SK-N-SH treated with all-trans-retinoic acid at 6 μM for 48 hours (cell line): Measurements from ENCODE around the gene TNFRSF18.

ENCODE experiments used
- ARNTL ChIP-seq: fragments of 450-650 bp; formaldehyde crosslinking; IDR thresholded peaks from 2 replicates; pipeline ENCODE4 v1.5.0; 2020; ENCODE audit warnings: low read depth, mild to moderate bottlenecking, moderate library complexity, borderline replicate concordance
- ESRRG ChIP-seq: fragments of 250-450 bp; sonication (Bioruptor Pico); IDR thresholded peaks from 2 replicates; pipeline ENCODE4 v1.6.1; 2021; ENCODE audit warnings: mild to moderate bottlenecking
- GLIS3 ChIP-seq: fragments of 250-450 bp; sonication (Bioruptor Pico); IDR thresholded peaks from 2 replicates; pipeline ENCODE4 v1.5.0; 2020; ENCODE audit warnings: mild to moderate bottlenecking, moderate library complexity
- OSR1 ChIP-seq: fragments of 250-450 bp; sonication (Bioruptor Pico); IDR thresholded peaks from 2 replicates; pipeline ENCODE4 v1.8.0; 2022; ENCODE audit warnings: moderate library complexity, mild to moderate bottlenecking, inconsistent platforms
- RARB ChIP-seq: fragments of 250-450 bp; sonication (Bioruptor Pico); IDR thresholded peaks from 2 replicates; pipeline ENCODE4 v1.8.0; 2021; ENCODE audit warnings: mild to moderate bottlenecking, moderate library complexity
- ZC3H10 ChIP-seq: fragments of 250-450 bp; sonication (Bioruptor Pico); IDR thresholded peaks from 2 replicates; pipeline ENCODE4 v1.5.1; 2021; ENCODE audit warnings: mild to moderate bottlenecking, moderate library complexity
- ZFP3 ChIP-seq: fragments of 250-450 bp; sonication (Bioruptor Pico); IDR thresholded peaks from 2 replicates; pipeline ENCODE4 v1.5.0; 2020; ENCODE audit warnings: mild to moderate bottlenecking, moderate library complexity
- ZFP30 ChIP-seq: fragments of 450-650 bp; formaldehyde crosslinking; IDR thresholded peaks from 2 replicates; pipeline ENCODE4 v1.5.0; 2022; ENCODE audit warnings: mild to moderate bottlenecking, moderate library complexity
- ZNF8 ChIP-seq: fragments of 450-650 bp; formaldehyde crosslinking; IDR thresholded peaks from 2 replicates; pipeline ENCODE4 v1.5.0; 2020; ENCODE audit warnings: mild to moderate bottlenecking, moderate library complexity
- TF ChIP-seq, protein P1 (sequence below): fragments of 250-450 bp; sonication (Bioruptor Pico); IDR thresholded peaks from 2 replicates; pipeline ENCODE4 v1.5.1; 2020; ENCODE audit warnings: low read depth, mild to moderate bottlenecking, moderate library complexity
- TF ChIP-seq, protein P2 (sequence below): fragments of 250-450 bp; sonication (Bioruptor Pico); IDR thresholded peaks from 2 replicates; pipeline ENCODE4 v1.8.0; 2020; ENCODE audit warnings: mild to moderate bottlenecking, moderate library complexity, borderline replicate concordance
- TF ChIP-seq, protein P3 (sequence below): fragments of 250-450 bp; sonication (Bioruptor Pico); IDR thresholded peaks from 2 replicates; pipeline ENCODE4 v1.8.0; 2021; ENCODE audit warnings: low read depth, mild to moderate bottlenecking, moderate library complexity, borderline replicate concordance

DNA sequence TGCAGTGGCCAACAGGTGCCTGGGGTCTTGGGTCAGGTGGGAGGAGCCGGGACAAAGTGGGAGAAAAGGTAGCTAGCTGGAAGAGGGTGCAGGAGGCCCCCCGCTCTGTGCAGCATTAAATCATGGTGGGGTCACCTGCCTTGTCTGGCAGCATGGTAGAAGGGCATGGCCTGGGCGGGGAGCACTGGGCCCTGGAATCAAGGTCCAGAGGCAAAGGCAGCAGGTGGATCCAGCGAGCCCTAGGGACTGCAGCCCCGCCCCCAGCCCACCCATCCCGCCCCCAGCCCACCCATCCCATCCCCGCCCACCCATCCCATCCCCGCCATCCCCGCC is 49.4 kb downstream of the TNFRSF18 start:
- no peak for TF ChIP-seq ARNTL (CRISPR knock-in tag)
- no peak for TF ChIP-seq OSR1 (CRISPR knock-in tag)
- TF ChIP-seq, protein P1, sequence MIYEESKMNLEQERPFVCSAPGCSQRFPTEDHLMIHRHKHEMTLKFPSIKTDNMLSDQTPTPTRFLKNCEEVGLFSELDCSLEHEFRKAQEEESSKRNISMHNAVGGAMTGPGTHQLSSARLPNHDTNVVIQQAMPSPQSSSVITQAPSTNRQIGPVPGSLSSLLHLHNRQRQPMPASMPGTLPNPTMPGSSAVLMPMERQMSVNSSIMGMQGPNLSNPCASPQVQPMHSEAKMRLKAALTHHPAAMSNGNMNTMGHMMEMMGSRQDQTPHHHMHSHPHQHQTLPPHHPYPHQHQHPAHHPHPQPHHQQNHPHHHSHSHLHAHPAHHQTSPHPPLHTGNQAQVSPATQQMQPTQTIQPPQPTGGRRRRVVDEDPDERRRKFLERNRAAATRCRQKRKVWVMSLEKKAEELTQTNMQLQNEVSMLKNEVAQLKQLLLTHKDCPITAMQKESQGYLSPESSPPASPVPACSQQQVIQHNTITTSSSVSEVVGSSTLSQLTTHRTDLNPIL (CRISPR knock-in tag) = no peak
- TF ChIP-seq ESRRG (CRISPR knock-in tag) = no peak
- no peak for TF ChIP-seq ZFP3 (CRISPR knock-in tag)
- no peak for TF ChIP-seq ZFP30 (CRISPR knock-in tag)
- TF ChIP-seq, protein P2, sequence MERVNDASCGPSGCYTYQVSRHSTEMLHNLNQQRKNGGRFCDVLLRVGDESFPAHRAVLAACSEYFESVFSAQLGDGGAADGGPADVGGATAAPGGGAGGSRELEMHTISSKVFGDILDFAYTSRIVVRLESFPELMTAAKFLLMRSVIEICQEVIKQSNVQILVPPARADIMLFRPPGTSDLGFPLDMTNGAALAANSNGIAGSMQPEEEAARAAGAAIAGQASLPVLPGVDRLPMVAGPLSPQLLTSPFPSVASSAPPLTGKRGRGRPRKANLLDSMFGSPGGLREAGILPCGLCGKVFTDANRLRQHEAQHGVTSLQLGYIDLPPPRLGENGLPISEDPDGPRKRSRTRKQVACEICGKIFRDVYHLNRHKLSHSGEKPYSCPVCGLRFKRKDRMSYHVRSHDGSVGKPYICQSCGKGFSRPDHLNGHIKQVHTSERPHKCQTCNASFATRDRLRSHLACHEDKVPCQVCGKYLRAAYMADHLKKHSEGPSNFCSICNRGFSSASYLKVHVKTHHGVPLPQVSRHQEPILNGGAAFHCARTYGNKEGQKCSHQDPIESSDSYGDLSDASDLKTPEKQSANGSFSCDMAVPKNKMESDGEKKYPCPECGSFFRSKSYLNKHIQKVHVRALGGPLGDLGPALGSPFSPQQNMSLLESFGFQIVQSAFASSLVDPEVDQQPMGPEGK = no peak
- TF ChIP-seq ZC3H10 = no peak
- TF ChIP-seq, protein P3, sequence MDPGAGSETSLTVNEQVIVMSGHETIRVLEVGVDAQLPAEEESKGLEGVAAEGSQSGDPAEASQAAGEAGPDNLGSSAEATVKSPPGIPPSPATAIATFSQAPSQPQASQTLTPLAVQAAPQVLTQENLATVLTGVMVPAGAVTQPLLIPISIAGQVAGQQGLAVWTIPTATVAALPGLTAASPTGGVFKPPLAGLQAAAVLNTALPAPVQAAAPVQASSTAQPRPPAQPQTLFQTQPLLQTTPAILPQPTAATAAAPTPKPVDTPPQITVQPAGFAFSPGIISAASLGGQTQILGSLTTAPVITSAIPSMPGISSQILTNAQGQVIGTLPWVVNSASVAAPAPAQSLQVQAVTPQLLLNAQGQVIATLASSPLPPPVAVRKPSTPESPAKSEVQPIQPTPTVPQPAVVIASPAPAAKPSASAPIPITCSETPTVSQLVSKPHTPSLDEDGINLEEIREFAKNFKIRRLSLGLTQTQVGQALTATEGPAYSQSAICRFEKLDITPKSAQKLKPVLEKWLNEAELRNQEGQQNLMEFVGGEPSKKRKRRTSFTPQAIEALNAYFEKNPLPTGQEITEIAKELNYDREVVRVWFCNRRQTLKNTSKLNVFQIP = no peak
- no peak for TF ChIP-seq GLIS3
- no peak for TF ChIP-seq RARB (CRISPR knock-in tag)
- TF ChIP-seq ZNF8 (CRISPR knock-in tag) = no peak
